PC-3 (cell line): Measurements from ENCODE around the gene GABRR1.

ENCODE experiments used
- EZH2phosphoT487 ChIP-seq: fragments of 300-600 bp; sonication (generic); IDR thresholded peaks from 2 replicates; pipeline ENCODE4 v1.6.1; 2018; ENCODE audit warnings: mild to moderate bottlenecking, antibody characterized with exemption, low read length, borderline replicate concordance
- TF ChIP-seq, protein P1 (sequence below): fragments of 300-600 bp; sonication (generic); conservative IDR thresholded peaks from 2 replicates; pipeline ENCODE4 v1.5.1; 2017; ENCODE audit warnings: antibody characterized with exemption, low read depth, mild to moderate bottlenecking, low read length

- TF ChIP-seq, protein P1, sequence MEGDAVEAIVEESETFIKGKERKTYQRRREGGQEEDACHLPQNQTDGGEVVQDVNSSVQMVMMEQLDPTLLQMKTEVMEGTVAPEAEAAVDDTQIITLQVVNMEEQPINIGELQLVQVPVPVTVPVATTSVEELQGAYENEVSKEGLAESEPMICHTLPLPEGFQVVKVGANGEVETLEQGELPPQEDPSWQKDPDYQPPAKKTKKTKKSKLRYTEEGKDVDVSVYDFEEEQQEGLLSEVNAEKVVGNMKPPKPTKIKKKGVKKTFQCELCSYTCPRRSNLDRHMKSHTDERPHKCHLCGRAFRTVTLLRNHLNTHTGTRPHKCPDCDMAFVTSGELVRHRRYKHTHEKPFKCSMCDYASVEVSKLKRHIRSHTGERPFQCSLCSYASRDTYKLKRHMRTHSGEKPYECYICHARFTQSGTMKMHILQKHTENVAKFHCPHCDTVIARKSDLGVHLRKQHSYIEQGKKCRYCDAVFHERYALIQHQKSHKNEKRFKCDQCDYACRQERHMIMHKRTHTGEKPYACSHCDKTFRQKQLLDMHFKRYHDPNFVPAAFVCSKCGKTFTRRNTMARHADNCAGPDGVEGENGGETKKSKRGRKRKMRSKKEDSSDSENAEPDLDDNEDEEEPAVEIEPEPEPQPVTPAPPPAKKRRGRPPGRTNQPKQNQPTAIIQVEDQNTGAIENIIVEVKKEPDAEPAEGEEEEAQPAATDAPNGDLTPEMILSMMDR: no peak
- TF ChIP-seq EZH2phosphoT487: no peak
Measured at GRCh38 chr6:89187504-89187903, 29.7 kb downstream of the GABRR1 start.
